Neural progenitor cell (in vitro differentiated cells): ENCODE measurements around the gene TFB2M. TPM values are rescaled to one million over a fixed set of nuclear protein-coding genes. Genes with fewer than 3 reads are reported as not detected.

Source experiments
- DNase-seq: peaks from one replicate; pipeline ENCODE4 v3.0.0-alpha.2; 2016; ENCODE audit warnings: low spot score
- H2AFZ ChIP-seq: fragments of 200-600 bp; sonication (generic); replicated peaks from 2 replicates; pipeline ENCODE4 v1.6.1; 2016; ENCODE audit warnings: antibody characterized with exemption
- H3F3A ChIP-seq: fragments of 200-600 bp; sonication (generic); 2 replicates; pipeline ENCODE4 v1.6.1; 2016; ENCODE audit warnings: antibody characterized with exemption, low read depth
- H3K27ac ChIP-seq: fragments of 200-600 bp; sonication (generic); 2 replicates; pipeline ENCODE4 v1.5.1; 2016; ENCODE audit warnings: mild to moderate bottlenecking
- H3K27me3 ChIP-seq: fragments of 200-600 bp; sonication (generic); 2 replicates; pipeline ENCODE4 v1.6.1; 2016; ENCODE audit warnings: mild to moderate bottlenecking, moderate library complexity
- H3K36me3 ChIP-seq: fragments of 200-600 bp; sonication (generic); 2 replicates; pipeline ENCODE4 v1.5.1; 2016
- H3K4me1 ChIP-seq: fragments of 200-600 bp; sonication (generic); 2 replicates; pipeline ENCODE4 v1.6.1; 2016; ENCODE audit warnings: mixed run types
- H3K4me2 ChIP-seq: fragments of 200-600 bp; sonication (generic); 2 replicates; pipeline ENCODE4 v1.6.1; 2016
- H3K4me3 ChIP-seq: fragments of 200-600 bp; sonication (generic); 2 replicates; pipeline ENCODE4 v1.5.1; 2016
- H3K79me2 ChIP-seq: fragments of 200-600 bp; sonication (generic); 2 replicates; pipeline ENCODE4 v1.6.1; 2016; ENCODE audit warnings: low read depth
- H3K9ac ChIP-seq: fragments of 200-600 bp; sonication (generic); 2 replicates; pipeline ENCODE4 v1.6.1; 2016
- H3K9me3 ChIP-seq: fragments of 200-600 bp; sonication (generic); 2 replicates; pipeline ENCODE4 v1.5.1; 2016; ENCODE audit warnings: low read depth
- H4K20me1 ChIP-seq: fragments of 200-600 bp; sonication (generic); 2 replicates; pipeline ENCODE4 v1.6.1; 2016; ENCODE audit warnings: low read depth
- H3K27ac Mint-ChIP-seq: 3 replicates; pipeline ENCODE4 v1.8.0; 2021; ENCODE audit warnings: mixed read lengths
- H3K27me3 Mint-ChIP-seq: 2 replicates; pipeline ENCODE4 v1.8.0; 2022; ENCODE audit warnings: low read depth, mild to moderate bottlenecking, inconsistent platforms, moderate library complexity, mixed read lengths; ENCODE audit not compliant: insufficient read depth
- H3K36me3 Mint-ChIP-seq: 3 replicates; pipeline ENCODE4 v1.8.0; 2021; ENCODE audit warnings: mixed read lengths
- H3K4me1 Mint-ChIP-seq: 3 replicates; pipeline ENCODE4 v1.8.0; 2021; ENCODE audit warnings: mixed read lengths
- H3K4me3 Mint-ChIP-seq: 3 replicates; pipeline ENCODE4 v1.8.0; 2021; ENCODE audit warnings: mild to moderate bottlenecking, moderate library complexity, mixed read lengths
- H3K9me3 Mint-ChIP-seq: 3 replicates; pipeline ENCODE4 v1.8.0; 2020; ENCODE audit warnings: mixed read lengths
- CTCF ChIP-seq: fragments of 200-600 bp; sonication (generic); IDR thresholded peaks from 2 replicates; pipeline ENCODE4 v1.5.1; 2017; ENCODE audit warnings: antibody characterized with exemption, mild to moderate bottlenecking
- EZH2 ChIP-seq: fragments of 200-600 bp; sonication (generic); IDR thresholded peaks from 2 replicates; pipeline ENCODE4 v1.6.1; 2017; ENCODE audit warnings: antibody characterized with exemption, mild to moderate bottlenecking, moderate library complexity
- EZH2phosphoT487 ChIP-seq: fragments of 200-600 bp; sonication (generic); IDR thresholded peaks from 2 replicates; pipeline ENCODE4 v1.6.1; 2017; ENCODE audit warnings: antibody characterized with exemption
- total RNA-seq: library from RNA; depleted of rRNA; stranded (reverse); fragments of >200 nt; gene quantifications from 2 replicates; pipeline ENCODE4 v1.2.3, GENCODE V29; 2015; ENCODE audit warnings: low replicate concordance

Gene TFB2M
- total RNA-seq, 1 donor from 2014 or later = 21.1 TPM

GRCh38 chr1:246597340-246597739, 31.3 kb upstream of the TFB2M start:
- Histone ChIP-seq H3K4me2 (no peak overlapping the region), H3K27ac (no peak overlapping the region), H3K9ac (no peak overlapping the region), H3K4me1 (no peaks in the 10 kb centered on the region), H3K4me3 (no peak overlapping the region), H3K27me3 (no peaks in the 10 kb centered on the region), H3K79me2 (peaks cover 12% of the 10 kb centered on the region), H3F3A (no peaks in the 10 kb centered on the region), H3K36me3 (no peaks in the 10 kb centered on the region), H2AFZ (no peak overlapping the region), H4K20me1 (no peaks in the 10 kb centered on the region), H3K9me3 (no peaks in the 10 kb centered on the region)
- peaks cover 2% of the 10 kb centered on the region for H3K9me3 Mint-ChIP-seq
- TF ChIP-seq EZH2phosphoT487 = no peak
- TF ChIP-seq EZH2 = no peak
- TF ChIP-seq CTCF = no peak
- DNase-seq = no peak
- H3K4me3 Mint-ChIP-seq = no peak overlapping the region
- no peaks in the 10 kb centered on the region for H3K27me3 Mint-ChIP-seq
- H3K27ac Mint-ChIP-seq = no peak overlapping the region
- peaks cover 8% of the 10 kb centered on the region for H3K36me3 Mint-ChIP-seq
- H3K4me1 Mint-ChIP-seq = no peaks in the 10 kb centered on the region

GRCh38 chr1:246595146-246595545, 29.1 kb upstream of the TFB2M start:
- peaks cover 15% of the 10 kb centered on the region for H3K79me2 ChIP-seq
- no peak overlapping the region for H3K9ac ChIP-seq
- H3K4me2 ChIP-seq = no peak overlapping the region
- Mint-ChIP-seq H3K27me3 (no peaks in the 10 kb centered on the region), H3K4me3 (no peak overlapping the region), H3K4me1 (no peaks in the 10 kb centered on the region), H3K27ac (no peak overlapping the region), H3K9me3 (peaks cover 2% of the 10 kb centered on the region), H3K36me3 (peaks cover 12% of the 10 kb centered on the region)
- H2AFZ ChIP-seq = no peak overlapping the region
- H3K27me3 ChIP-seq = no peaks in the 10 kb centered on the region
- H3K4me3 ChIP-seq = no peak overlapping the region
- no peak overlapping the region for H3K27ac ChIP-seq
- DNase-seq = no peak
- no peaks in the 10 kb centered on the region for H4K20me1 ChIP-seq
- no peaks in the 10 kb centered on the region for H3K36me3 ChIP-seq
- no peaks in the 10 kb centered on the region for H3K4me1 ChIP-seq
- no peaks in the 10 kb centered on the region for H3K9me3 ChIP-seq
- TF ChIP-seq EZH2 (no peak), EZH2phosphoT487 (no peak), CTCF (no peak)
- no peaks in the 10 kb centered on the region for H3F3A ChIP-seq

- Histone ChIP-seq H3K4me3 (no peak overlapping the region), H3K79me2 (peaks cover 28% of the 10 kb centered on the region), H3K36me3 (no peaks in the 10 kb centered on the region), H3K9me3 (no peaks in the 10 kb centered on the region), H3K4me2 (no peak overlapping the region), H4K20me1 (no peaks in the 10 kb centered on the region), H3K27ac (no peak overlapping the region), H3F3A (no peaks in the 10 kb centered on the region), H2AFZ (no peak overlapping the region), H3K27me3 (no peaks in the 10 kb centered on the region), H3K4me1 (no peaks in the 10 kb centered on the region), H3K9ac (no peak overlapping the region)
- H3K4me3 Mint-ChIP-seq = no peak overlapping the region
- DNase-seq = no peak
- no peak overlapping the region for H3K27ac Mint-ChIP-seq
- H3K9me3 Mint-ChIP-seq = peaks cover 6% of the 10 kb centered on the region
- H3K36me3 Mint-ChIP-seq = peaks cover 15% of the 10 kb centered on the region
- TF ChIP-seq EZH2phosphoT487 (no peak), EZH2 (no peak), CTCF (no peak)
- H3K27me3 Mint-ChIP-seq = no peaks in the 10 kb centered on the region
- no peaks in the 10 kb centered on the region for H3K4me1 Mint-ChIP-seq
These were observed 26.6 kb upstream of the TFB2M start for GRCh38 chr1:246592695-246593094.

- no peak for DNase-seq
- no peaks in the 10 kb centered on the region for H3K36me3 ChIP-seq
- Mint-ChIP-seq H3K4me1 (no peaks in the 10 kb centered on the region), H3K27me3 (no peaks in the 10 kb centered on the region), H3K9me3 (peaks cover 6% of the 10 kb centered on the region), H3K27ac (no peak overlapping the region), H3K36me3 (peaks cover 11% of the 10 kb centered on the region), H3K4me3 (no peak overlapping the region)
- no peak overlapping the region for H3K9ac ChIP-seq
- H4K20me1 ChIP-seq = no peaks in the 10 kb centered on the region
- no peak overlapping the region for H2AFZ ChIP-seq
- no peak for TF ChIP-seq CTCF
- peaks cover 33% of the 10 kb centered on the region for H3K79me2 ChIP-seq
- no peaks in the 10 kb centered on the region for H3K27me3 ChIP-seq
- no peaks in the 10 kb centered on the region for H3K4me1 ChIP-seq
- H3K9me3 ChIP-seq = no peaks in the 10 kb centered on the region
- H3K4me2 ChIP-seq = no peak overlapping the region
- no peak overlapping the region for H3K27ac ChIP-seq
- no peak overlapping the region for H3K4me3 ChIP-seq
- H3F3A ChIP-seq = no peaks in the 10 kb centered on the region
These were observed 25.9 kb upstream of the TFB2M start for GRCh38 chr1:246591958-246592357.
